SK-N-SH (cell line): ENCODE results near the gene HMMR. TPM values are rescaled to one million over a fixed set of nuclear protein-coding genes. Genes with fewer than 3 reads are reported as not detected.
A peak's percentile ranks its signal among the peaks of the same experiment; 100 is the strongest.

Experiments used
- CTCF ChIA-PET: fragments of 300-600, 350-600 bp; formaldehyde crosslinking; extraction: SDS; loops from one replicate; lab custom pipeline; 2021; lab: Yijun Ruan, JAX
- POLR2A ChIA-PET: fragments of 350-600 bp; sonication (Branson Sonifier 250); formaldehyde crosslinking; extraction: SDS; loops from one replicate; lab custom pipeline; 2020; ENCODE audit warnings: antibody characterized with exemption, inconsistent platforms; lab: Yijun Ruan, JAX
- DNase-seq: peaks from one replicate; pipeline ENCODE4 v3.0.0; 2012
- H2AFZ ChIP-seq: fragments of 200-600 bp; sonication (generic); 2 replicates; pipeline ENCODE4 v1.8.1; 2016; ENCODE audit warnings: antibody characterized with exemption, mild to moderate bottlenecking, low read depth
- H3F3A ChIP-seq: fragments of 200-600 bp; sonication (generic); replicated peaks from 2 replicates; pipeline ENCODE3; 2016; ENCODE audit warnings: antibody characterized with exemption, mild to moderate bottlenecking; ENCODE audit not compliant: insufficient read depth
- H3K27ac ChIP-seq, 2 experiments: fragments of 200-500 bp in 1 of 2; fragments of 200-600 bp in 1 of 2; sonication (Bioruptor generic) in 1 of 2; sonication (generic), shearing (Covaris generic) in 1 of 2; 2 replicates each; pipeline versions ENCODE4 v1.5.1 to v1.6.1; 2014 to 2016; ENCODE audit warnings: low read depth in 2 of 2, inconsistent platforms in 1 of 2, low read length in 1 of 2, mild to moderate bottlenecking in 1 of 2, mixed read lengths in 1 of 2
- H3K27me3 ChIP-seq: fragments of 200-600 bp; sonication (generic), shearing (Covaris generic); 2 replicates; pipeline ENCODE4 v1.6.1; 2016; ENCODE audit warnings: mixed run types; ENCODE audit not compliant: insufficient read depth
- H3K36me3 ChIP-seq, 2 experiments: fragments of 200-500 bp in 1 of 2; fragments of 200-600 bp in 1 of 2; sonication (Bioruptor generic) in 1 of 2; sonication (generic) in 1 of 2; replicated peaks in 1 of 2; 2 replicates each; pipeline versions ENCODE3 to v1.5.1; 2014 to 2016; ENCODE audit warnings: low read length in 1 of 2, mild to moderate bottlenecking in 1 of 2; ENCODE audit not compliant: insufficient read depth in 2 of 2, control insufficient read depth in 1 of 2
- H3K4me1 ChIP-seq, 2 experiments: fragments of 200-500 bp in 1 of 2; fragments of 200-600 bp in 1 of 2; sonication (Bioruptor generic) in 1 of 2; sonication (generic), shearing (Covaris generic) in 1 of 2; 2 replicates each; pipeline versions ENCODE4 v1.5.1 to v1.6.1; 2014 to 2016; ENCODE audit warnings: low read depth in 1 of 2, low read length in 1 of 2, mixed run types in 1 of 2; ENCODE audit not compliant: insufficient read depth in 2 of 2, control insufficient read depth in 1 of 2
- H3K4me2 ChIP-seq: fragments of 200-600 bp; sonication (generic), shearing (Covaris generic); 2 replicates; pipeline ENCODE4 v1.6.1; 2017; ENCODE audit warnings: mixed run types
- H3K4me3 ChIP-seq, 2 experiments: fragments of 200-500 bp in 1 of 2; fragments of 200-600 bp in 1 of 2; sonication (Bioruptor generic) in 1 of 2; sonication (generic), shearing (Covaris generic) in 1 of 2; 2 replicates each; pipeline versions ENCODE4 v1.5.1 to v1.8.1; 2014 to 2016; ENCODE audit warnings: low read depth in 2 of 2, inconsistent platforms in 1 of 2, low read length in 1 of 2, mild to moderate bottlenecking in 1 of 2, mixed read lengths in 1 of 2, moderate library complexity in 1 of 2
- H3K79me2 ChIP-seq: fragments of 200-600 bp; sonication (generic); 2 replicates; pipeline ENCODE4 v1.8.1; 2017; ENCODE audit warnings: mild to moderate bottlenecking; ENCODE audit not compliant: insufficient read depth
- H3K9ac ChIP-seq: fragments of 200-600 bp; sonication (generic); 2 replicates; pipeline ENCODE4 v1.6.1; 2017; ENCODE audit warnings: mixed run types
- H3K9me2 ChIP-seq: fragments of 200-600 bp; sonication (generic); 2 replicates; pipeline ENCODE4 v1.6.1; 2017; ENCODE audit warnings: mixed run types
- H3K9me3 ChIP-seq: fragments of 200-600 bp; sonication (generic); 2 replicates; pipeline ENCODE4 v1.6.1; 2017; ENCODE audit warnings: mixed run types, mild to moderate bottlenecking, moderate library complexity
- H4K20me1 ChIP-seq: fragments of 200-600 bp; sonication (generic); 2 replicates; pipeline ENCODE4 v1.6.1; 2017; ENCODE audit warnings: mild to moderate bottlenecking, mixed run types; ENCODE audit not compliant: insufficient read depth
- EP300 ChIP-seq, 2 experiments: IDR thresholded peaks; 2 replicates each; pipeline versions ENCODE4 v1.4.0 to v1.6.1; 2012; ENCODE audit warnings: borderline replicate concordance in 1 of 2, low read depth in 1 of 2, low read length in 1 of 2
- EZH2phosphoT487 ChIP-seq: fragments of 200-600 bp; sonication (generic); IDR thresholded peaks from 2 replicates; pipeline ENCODE4 v1.6.1; 2017; ENCODE audit warnings: low read depth, mixed run types, mild to moderate bottlenecking, antibody characterized with exemption, moderate library complexity, borderline replicate concordance
- FOSL2 ChIP-seq: IDR thresholded peaks from 2 replicates; pipeline ENCODE4 v1.4.0; 2012; ENCODE audit warnings: low read depth, mild to moderate bottlenecking, moderate library complexity, borderline replicate concordance
- FOXM1 ChIP-seq: IDR thresholded peaks from 2 replicates; pipeline ENCODE4 v1.4.0; 2012; ENCODE audit warnings: low read depth, mild to moderate bottlenecking
- GATA2 ChIP-seq: sonication (generic); formaldehyde crosslinking; IDR thresholded peaks from 2 replicates; pipeline ENCODE4 v1.5.0; 2020; ENCODE audit warnings: mild to moderate bottlenecking, missing genetic modification reagents
- JUND ChIP-seq: IDR thresholded peaks from 2 replicates; pipeline ENCODE4 v1.4.0; 2012
- MXI1 ChIP-seq: IDR thresholded peaks from 2 replicates; pipeline ENCODE4 v1.6.1; 2012; ENCODE audit warnings: mild to moderate bottlenecking, low read depth, low read length, improper control_type of control experiment
- NRF1 ChIP-seq: IDR thresholded peaks from 2 replicates; pipeline ENCODE4 v1.6.1; 2012; ENCODE audit warnings: low read depth, mild to moderate bottlenecking, low read length
- PBX3 ChIP-seq: IDR thresholded peaks from 2 replicates; pipeline ENCODE4; 2012
- POLR2AphosphoS5 ChIP-seq: IDR thresholded peaks from 2 replicates; pipeline ENCODE4 v1.6.1; 2012; ENCODE audit warnings: low read depth, low read length
- RAD21 ChIP-seq: IDR thresholded peaks from 2 replicates; pipeline ENCODE4 v1.6.1; 2012; ENCODE audit warnings: mild to moderate bottlenecking, low read length
- REST ChIP-seq: IDR thresholded peaks from 2 replicates; pipeline ENCODE4 v1.6.1; 2012; ENCODE audit warnings: mild to moderate bottlenecking, low read depth, low read length, moderate library complexity
- RFX5 ChIP-seq: IDR thresholded peaks from 2 replicates; pipeline ENCODE4 v1.6.1; 2012; ENCODE audit warnings: mild to moderate bottlenecking, improper control_type of control experiment, low read length
- SMC3 ChIP-seq: IDR thresholded peaks from 2 replicates; pipeline ENCODE4 v1.6.1; 2012; ENCODE audit warnings: low read depth, low read length, improper control_type of control experiment
- TAF1 ChIP-seq: IDR thresholded peaks from 2 replicates; pipeline ENCODE4 v1.6.1; 2012; ENCODE audit warnings: low read depth, mild to moderate bottlenecking, low read length, moderate library complexity, borderline replicate concordance
- USF1 ChIP-seq: IDR thresholded peaks from 2 replicates; pipeline ENCODE4 v1.4.0; 2012; ENCODE audit warnings: low read depth, borderline replicate concordance
- USF2 ChIP-seq: fragments of 150-350 bp; IDR thresholded peaks from 2 replicates; pipeline ENCODE4 v1.6.1; 2017; ENCODE audit warnings: antibody characterized with exemption, low read length, low read depth, borderline replicate concordance
- YY1 ChIP-seq: IDR thresholded peaks from 2 replicates; pipeline ENCODE4 v1.4.0; 2012; ENCODE audit warnings: low read depth, mild to moderate bottlenecking
- WGBS: methylation state at CpG from one replicate; pipeline ENCODE4 v1.1.6; 2017; ENCODE audit warnings: low lambda C conversion rate; 5-methylcytosine and 5-hydroxymethylcytosine counted together
- polyA plus RNA-seq, 3 experiments: library from polyadenylated mRNA; depleted of rRNA; stranded (reverse); fragments of >200 nt; gene quantifications; 2 replicates each; pipeline ENCODE4 v1.2.3, GENCODE V29; 2012

HMMR gene
- polyA plus RNA-seq, 1 of the 3 experiments (the other 2 are of a cell fraction): 7.7 TPM

GRCh38 chr5:163434401-163434866, 26.0 kb upstream of the HMMR start:
- DNase-seq: no peak
- TF ChIP-seq USF2: no peak
- no peak for TF ChIP-seq REST
- TF ChIP-seq EP300 (IDR thresholded peaks at IDR 0.05; ENCODE audit: borderline replicate concordance in 1 of 2, low read depth in 1 of 2, low read length in 1 of 2): 0 out of 4 replicates have a peak, but pooled peaks of 1 of the 2 experiments have one; percentile 9
- no peak for TF ChIP-seq RAD21
- TF ChIP-seq RFX5: no peak
- TF ChIP-seq GATA2: peak; percentile 22; the same call in 1 of the 2 replicates
- TF ChIP-seq JUND: 0 out of 2 replicates have a peak, but pooled peaks have one; percentile 13
- TF ChIP-seq FOXM1: no peak
- no peak for TF ChIP-seq FOSL2
- TF ChIP-seq PBX3: 0 out of 2 replicates have a peak, but pooled peaks have one; percentile 13
- Histone ChIP-seq H3K9me2 (no peaks in the 10 kb centered on the region), H3K4me3 (no peak overlapping the region), H3K27ac (peak overlapping the region in 1 of 2 experiments; percentile 47; a peak in 2 of 4 replicates), H3K27me3 (no peaks in the 10 kb centered on the region), H3K4me1 (peaks cover 4 to 19% of the 10 kb centered on the region in 2 experiments; a peak in 2 of 4 replicates), H4K20me1 (peaks cover 13% of the 10 kb centered on the region), H3F3A (peaks cover 4% of the 10 kb centered on the region), H3K79me2 (peaks cover 21% of the 10 kb centered on the region), H3K4me2 (no peak overlapping the region), H3K9me3 (no peaks in the 10 kb centered on the region), H2AFZ (0 out of 2 replicates have a peak overlapping the region, but pooled peaks have one; percentile 20), H3K36me3 (peaks cover 3 to 4% of the 10 kb centered on the region in 2 experiments), H3K9ac (no peak overlapping the region)
- ChIA-PET CTCF (interaction anchor here (1.7 kb wide), 1 partner anchor 26 kb away, joined by 6 read pairs; no protein-coding TSS in a partner anchor), POLR2A (no interaction called here)
- WGBS: 10% methylated on average over 3 of the region's 3 CpGs

GRCh38 chr5:163436515-163436914, 23.9 kb upstream of the HMMR start:
- Histone ChIP-seq H3K4me3 (peak overlapping the region; percentile 48 to 98; a peak in 2 of 4 replicates), H3K9me3 (no peaks in the 10 kb centered on the region), H3K4me2 (peak overlapping the region; percentile 91; the same call in 1 of the 2 replicates), H3K27ac (peak overlapping the region; percentile 4 to 64; a peak in 3 of 4 replicates), H3K36me3 (peaks cover 22 to 25% of the 10 kb centered on the region in 2 experiments), H3K79me2 (peaks cover 42% of the 10 kb centered on the region), H3K9ac (no peak overlapping the region; the same call in 1 of the 2 replicates), H3K4me1 (peaks cover 12 to 24% of the 10 kb centered on the region in 2 experiments; a peak in 3 of 4 replicates), H3F3A (peaks cover 9% of the 10 kb centered on the region), H3K9me2 (no peaks in the 10 kb centered on the region), H4K20me1 (peaks cover 32% of the 10 kb centered on the region), H2AFZ (peak overlapping the region; percentile 92), H3K27me3 (no peaks in the 10 kb centered on the region)
- ChIA-PET POLR2A (no interaction called here), CTCF (no interaction called here)
- DNase-seq: no peak
- 80% methylated on average over 4 of the region's 4 CpGs for WGBS
- TF ChIP-seq YY1 (no peak), EZH2phosphoT487 (no peak), TAF1 (no peak), MXI1 (no peak), RFX5 (no peak), FOSL2 (no peak), PBX3 (no peak), POLR2AphosphoS5 (no peak), SMC3 (no peak), USF1 (no peak), NRF1 (no peak)
